GM20000 (cell line): ENCODE data around the gene CADPS.

Experiments
- DNase-seq: peaks from one replicate; pipeline ENCODE4 v3.0.0; 2012; ENCODE audit warnings: low spot score
- TF ChIP-seq, protein P1 (sequence below): IDR thresholded peaks from 2 replicates; pipeline ENCODE4 v1.5.1; 2012; ENCODE audit warnings: mild to moderate bottlenecking, control low read depth; ENCODE audit errors: extremely low read depth, missing control alignments

The CADPS gene

DNA sequence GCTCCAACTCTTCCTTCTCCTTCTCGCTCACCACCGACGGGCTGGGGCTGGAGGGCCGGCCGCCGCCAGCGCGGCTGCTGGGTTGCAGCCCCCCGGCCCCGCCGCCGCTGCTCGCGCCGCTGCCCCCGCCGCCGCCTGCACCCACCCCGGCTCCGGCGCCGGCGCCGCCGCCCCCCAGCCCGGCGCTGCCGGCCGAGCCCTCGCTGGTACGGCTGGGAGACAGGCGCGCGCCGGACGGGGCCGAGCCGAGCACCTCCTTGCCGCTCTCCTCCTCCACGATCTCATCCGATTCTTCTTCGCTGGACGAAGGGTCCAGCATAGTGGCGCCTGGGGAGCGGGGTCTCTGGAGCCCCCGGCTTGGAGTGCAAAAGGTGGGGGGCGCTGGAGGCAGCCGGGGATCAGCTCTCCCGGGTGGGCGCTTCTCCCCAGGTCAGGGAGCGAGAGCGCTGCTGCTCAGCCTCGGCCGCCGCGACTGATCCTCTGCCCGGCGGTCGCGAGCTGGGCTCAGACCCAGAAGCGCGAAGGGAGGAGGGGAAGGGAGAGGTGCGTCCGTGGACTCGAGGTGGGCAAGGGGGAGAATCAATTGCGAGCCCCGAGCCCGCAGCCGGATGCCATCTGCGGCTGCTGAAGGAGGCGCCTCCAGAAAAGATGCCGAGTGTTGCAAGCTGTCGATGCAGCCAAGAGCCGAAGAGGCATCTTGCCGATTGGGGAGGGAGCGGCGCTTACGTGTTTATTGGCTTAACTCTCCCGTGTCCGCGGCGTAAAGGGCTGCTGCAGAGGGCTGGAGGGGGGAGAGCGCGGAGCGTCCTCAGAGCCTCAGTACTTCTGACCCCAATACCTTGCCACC is at the start of gene CADPS:
Gene CADPS (minus strand): TSS at position 706 of the 847 bp plus-strand sequence. CDS start 387 bp downstream, at position 319.
- DNase-seq: no peak
- TF ChIP-seq, protein P1, sequence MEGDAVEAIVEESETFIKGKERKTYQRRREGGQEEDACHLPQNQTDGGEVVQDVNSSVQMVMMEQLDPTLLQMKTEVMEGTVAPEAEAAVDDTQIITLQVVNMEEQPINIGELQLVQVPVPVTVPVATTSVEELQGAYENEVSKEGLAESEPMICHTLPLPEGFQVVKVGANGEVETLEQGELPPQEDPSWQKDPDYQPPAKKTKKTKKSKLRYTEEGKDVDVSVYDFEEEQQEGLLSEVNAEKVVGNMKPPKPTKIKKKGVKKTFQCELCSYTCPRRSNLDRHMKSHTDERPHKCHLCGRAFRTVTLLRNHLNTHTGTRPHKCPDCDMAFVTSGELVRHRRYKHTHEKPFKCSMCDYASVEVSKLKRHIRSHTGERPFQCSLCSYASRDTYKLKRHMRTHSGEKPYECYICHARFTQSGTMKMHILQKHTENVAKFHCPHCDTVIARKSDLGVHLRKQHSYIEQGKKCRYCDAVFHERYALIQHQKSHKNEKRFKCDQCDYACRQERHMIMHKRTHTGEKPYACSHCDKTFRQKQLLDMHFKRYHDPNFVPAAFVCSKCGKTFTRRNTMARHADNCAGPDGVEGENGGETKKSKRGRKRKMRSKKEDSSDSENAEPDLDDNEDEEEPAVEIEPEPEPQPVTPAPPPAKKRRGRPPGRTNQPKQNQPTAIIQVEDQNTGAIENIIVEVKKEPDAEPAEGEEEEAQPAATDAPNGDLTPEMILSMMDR: no peak

DNA sequence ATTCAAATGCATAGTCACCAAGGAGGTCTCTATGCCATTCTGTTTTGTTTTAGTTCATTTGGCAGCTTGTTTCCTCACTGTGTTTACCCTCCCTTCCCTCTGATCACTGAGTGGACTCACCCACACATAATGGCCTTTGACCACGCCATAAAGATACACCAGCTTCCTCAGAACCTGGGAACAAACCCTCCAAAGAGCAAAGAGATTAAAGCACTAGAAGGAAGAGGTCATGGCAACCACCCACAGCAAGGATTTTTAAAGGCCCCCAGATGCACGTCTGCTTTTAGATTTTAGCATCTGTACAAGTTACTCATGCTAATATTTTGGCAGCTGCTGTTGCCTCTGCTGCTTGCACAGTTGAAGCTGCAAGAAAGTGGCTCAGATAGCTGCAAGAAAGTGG is 47.9 kb upstream of the CADPS start:
- TF ChIP-seq, protein P1: no peak
- DNase-seq: no peak

DNA sequence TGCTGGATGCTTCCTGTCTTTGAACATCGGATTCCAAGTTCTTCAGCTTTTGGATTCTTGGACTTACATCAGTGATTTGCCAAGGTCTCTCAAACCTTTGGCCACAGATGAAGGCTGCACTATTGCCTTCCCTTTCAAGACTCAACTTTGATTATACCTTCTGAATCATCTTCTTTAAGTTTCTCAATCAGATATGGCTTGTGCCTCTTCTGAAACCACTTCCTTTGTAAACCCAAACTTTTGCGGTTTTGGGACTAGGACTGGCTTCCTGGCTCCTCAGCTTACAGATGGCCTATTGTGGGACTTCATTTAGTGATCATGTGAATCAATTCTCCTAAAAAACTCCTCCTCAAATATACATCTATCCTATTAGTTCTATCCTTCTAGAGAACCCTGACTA is 47.1 kb upstream of the CADPS start:
- no peak for DNase-seq
- TF ChIP-seq, protein P1: no peak

DNA sequence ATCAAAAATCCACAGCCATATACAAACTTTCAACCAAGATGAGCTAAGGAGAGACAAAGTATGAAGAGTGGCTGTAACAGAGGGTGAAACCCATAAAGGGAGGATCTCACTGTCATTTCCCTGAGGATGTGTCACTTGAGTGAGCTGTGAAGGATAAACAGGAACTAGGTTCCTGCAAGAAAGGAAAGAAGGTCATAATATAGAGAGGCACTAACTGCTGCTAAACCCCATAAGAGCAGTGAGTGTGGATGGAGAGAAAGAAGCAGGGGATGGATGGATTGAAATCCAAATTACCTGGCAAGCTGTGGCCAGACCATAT is 45.2 kb upstream of the CADPS start:
- TF ChIP-seq, protein P1: no peak
- no peak for DNase-seq

DNA sequence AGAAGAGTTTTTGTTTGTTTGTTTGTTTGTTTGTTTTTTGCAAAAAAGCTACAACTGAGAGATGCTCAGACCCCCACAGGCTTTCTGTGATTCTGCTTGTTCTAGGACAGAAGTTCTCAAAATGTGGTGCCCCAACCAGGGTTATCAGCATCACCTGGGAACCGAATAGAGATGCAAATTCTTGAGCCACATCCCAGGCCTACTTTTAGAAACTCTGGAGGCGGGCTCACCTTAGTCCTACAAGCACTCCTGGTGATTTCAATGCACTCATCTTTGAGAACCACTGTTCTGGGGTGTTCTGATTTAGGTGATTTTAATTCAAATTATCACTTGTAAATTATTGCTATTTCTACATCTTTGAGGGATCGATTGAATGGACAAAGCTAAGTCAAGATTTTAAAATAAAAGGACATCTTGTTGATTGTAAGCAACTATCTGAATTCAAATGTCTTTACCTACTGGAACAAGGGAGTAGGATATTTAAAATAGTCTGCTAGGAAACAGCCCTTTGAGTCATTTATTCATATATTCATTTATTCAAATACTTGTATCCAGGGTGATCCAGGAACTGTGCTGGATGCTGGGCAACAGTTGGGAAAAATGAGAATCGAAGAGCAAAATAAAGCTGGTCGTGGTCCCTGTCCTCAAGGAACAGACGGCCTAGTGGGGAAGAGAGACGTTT is 44.7 kb upstream of the CADPS start:
- TF ChIP-seq, protein P1: no peak
- no peak for DNase-seq

DNA sequence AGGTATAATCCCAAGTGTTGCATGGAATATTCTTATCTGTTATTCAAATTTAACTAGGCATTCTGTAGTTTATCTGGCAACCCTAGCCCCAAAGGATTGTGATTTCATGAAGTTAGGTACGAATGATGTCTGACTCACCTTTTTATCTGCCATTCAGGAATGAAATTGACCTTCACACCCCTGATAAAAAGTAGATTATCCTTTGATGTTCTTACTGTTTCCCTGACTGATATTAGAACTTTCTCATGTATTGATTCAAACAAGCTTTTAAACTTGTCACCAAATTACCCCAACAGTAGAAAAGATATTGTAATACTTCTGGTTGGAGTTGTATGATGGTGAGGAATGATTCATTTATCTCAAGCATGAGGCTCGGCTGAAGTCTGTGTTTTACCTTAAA is 43.6 kb upstream of the CADPS start:
- TF ChIP-seq, protein P1: no peak
- no peak for DNase-seq

DNA sequence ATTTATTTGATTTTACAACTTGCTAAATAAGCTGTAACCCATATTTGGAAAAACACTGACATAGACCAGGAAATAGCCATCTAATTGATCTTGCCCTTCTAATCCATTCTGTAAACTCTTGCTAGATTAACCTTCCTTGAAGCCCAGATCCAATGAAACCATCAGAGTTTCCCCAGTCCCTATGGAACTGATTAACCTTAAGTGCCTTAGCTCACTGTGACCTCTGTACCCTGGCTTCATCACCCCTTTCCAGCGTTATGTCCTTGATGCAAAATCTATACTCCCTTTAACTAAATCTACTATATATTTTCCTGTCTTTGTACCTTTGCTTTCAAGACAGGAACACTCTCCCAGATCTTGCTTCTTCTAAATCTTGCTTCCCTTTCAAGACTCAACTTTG is 42.9 kb upstream of the CADPS start:
- DNase-seq: no peak
- TF ChIP-seq, protein P1: no peak
